Inferior parietal cortex (tissue), 1 donor: Measurements from ENCODE around the gene MAP1B.

ENCODE experiments used
- DNase-seq: peaks from one replicate; pipeline ENCODE4 v3.0.0-alpha.2; 2016; ENCODE audit errors: extremely low spot score

MAP1B gene

DNA sequence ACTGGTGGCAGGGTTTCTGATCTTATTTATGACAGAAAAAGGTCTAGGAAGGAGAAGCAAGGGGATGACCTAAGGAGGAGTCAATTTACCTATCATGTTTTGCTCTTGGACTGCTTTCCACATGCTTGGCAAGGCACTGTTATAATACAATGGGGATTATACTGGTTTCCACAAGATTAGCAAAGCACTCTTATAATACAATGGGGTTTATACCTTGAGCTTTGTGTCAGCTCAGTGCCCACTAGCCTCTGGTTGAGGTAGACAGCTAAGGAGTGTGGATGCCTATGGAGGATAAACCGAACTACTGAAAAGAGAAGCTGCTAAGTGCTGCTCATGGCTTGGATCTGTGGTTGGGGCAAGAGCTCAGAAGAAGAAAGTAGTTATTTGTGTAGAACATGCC lies 144.1 kb downstream of the MAP1B start:
- no peak for DNase-seq

DNA sequence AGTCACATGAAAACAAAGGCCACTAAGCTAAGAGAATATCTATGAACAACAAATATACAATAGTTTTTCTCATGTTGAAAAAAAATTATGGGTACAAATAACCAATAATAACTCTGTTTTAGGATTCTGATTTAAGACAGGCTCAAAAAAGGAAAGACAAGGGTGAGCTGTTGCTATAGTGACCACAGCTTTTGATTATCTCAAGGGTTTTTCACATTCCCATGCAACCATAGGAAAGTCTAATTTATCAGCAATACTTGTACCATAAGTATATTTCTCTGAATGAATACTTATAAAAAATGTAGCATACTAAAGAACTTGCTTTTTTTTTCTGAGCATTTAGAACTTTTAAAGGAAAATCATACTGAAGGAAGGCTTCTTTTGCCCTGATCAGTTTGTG lies 144.7 kb downstream of the MAP1B start:
- DNase-seq: no peak

DNA sequence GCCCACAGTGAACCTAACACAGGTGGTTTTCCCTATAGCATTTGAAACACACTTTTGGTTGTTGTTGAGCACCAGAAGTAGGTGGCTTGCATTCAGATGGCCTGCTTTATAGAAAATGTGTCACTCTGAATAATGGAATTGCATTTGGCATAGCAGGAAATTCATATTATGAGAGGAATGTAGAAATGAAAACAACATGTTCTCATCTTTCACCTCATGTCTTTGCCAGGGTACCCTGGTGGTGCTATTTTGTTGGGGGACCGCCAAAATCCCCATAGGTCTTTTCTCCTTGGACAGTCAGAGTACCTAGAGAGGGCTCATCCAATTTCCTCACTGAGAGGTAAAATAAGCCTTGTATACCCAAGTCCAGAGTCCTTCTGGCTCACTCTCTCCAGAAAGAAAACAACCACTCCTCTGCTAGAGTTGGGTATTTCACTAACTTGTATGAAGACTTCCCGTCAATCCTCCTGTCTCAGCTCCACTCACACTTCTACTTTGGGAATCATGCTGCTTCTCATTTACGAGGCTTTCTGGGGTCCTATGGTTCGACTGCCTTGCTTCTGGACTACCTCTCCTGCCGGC lies 145.4 kb downstream of the MAP1B start:
- DNase-seq: no peak

DNA sequence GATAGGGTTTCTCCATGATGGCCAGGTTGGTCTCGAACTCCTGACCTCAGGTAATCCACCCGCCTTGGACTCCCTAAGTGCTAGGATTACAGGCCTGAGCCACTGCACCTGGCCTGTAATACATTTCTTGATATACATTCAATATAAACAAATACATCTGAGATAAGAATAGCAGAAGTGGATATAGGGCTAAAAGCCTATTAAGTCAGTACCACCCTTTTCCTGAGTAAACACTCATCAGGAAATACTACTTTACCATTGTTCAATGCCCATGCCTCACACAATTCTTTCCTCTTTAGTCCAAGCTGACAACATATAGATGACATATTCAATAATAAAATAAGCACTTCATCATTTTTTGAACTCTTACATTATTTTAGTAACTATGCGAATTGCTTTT lies 148.0 kb downstream of the MAP1B start:
- no peak for DNase-seq

DNA sequence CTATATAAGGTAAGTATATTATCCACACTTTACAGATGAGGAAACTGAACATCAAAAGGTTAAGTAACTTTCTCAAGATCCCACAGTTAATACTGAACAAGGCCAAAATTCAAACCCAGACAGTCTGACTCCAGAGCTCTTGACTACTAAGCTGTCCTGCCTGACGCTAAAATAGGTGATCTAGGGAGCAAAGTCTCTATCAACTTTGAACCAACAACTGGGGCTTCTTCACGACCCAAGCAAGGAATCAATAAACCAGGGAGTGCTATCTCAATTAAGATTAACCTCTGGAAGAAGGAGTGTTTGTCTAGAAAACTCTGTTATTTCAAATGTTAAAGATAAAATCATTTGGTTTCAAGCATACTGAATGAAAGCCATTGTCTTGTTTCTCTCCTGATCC lies 148.4 kb downstream of the MAP1B start:
- no peak for DNase-seq

DNA sequence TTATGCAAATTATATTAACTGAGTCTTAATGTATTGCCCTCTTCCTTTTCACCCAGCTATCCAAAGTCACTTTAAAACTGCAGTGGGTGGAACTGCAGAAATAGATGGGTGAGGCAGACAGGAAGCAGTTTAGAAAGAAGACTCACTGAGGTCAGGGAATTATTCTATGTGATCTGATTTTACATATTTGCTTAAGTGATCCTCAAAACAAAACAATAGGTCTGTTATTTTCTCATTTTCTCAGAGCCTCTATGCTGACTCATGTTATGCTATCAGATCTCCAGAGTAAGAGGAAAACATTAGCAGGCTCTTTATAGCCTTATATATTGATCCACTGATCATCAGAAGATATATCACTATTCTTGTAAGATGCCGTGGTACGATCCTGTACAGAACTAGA lies 149.3 kb downstream of the MAP1B start:
- DNase-seq: no peak
